ENCODE data around the gene ACTN1.

DNA sequence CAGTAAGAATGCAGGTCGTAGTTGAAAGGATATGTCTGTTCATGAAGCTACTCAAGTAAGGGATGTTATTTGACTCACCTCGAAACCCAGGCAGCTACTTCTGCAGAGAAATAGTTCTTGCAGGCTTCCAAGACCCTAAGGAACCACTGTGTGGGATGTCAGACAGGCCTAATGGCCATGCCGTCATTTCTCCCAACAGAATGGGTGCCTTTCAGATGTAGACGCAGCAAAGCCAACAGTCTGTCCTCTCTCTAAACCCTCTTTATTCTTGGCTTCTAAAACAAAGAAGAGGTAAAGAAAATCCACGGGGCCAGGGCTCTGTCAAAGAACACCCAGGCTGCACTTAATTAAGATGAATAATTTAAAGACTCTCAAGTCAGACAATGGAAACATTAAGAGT lies 19.0 kb upstream of the ACTN1 start:
- TF ChIP-seq, protein P1, sequence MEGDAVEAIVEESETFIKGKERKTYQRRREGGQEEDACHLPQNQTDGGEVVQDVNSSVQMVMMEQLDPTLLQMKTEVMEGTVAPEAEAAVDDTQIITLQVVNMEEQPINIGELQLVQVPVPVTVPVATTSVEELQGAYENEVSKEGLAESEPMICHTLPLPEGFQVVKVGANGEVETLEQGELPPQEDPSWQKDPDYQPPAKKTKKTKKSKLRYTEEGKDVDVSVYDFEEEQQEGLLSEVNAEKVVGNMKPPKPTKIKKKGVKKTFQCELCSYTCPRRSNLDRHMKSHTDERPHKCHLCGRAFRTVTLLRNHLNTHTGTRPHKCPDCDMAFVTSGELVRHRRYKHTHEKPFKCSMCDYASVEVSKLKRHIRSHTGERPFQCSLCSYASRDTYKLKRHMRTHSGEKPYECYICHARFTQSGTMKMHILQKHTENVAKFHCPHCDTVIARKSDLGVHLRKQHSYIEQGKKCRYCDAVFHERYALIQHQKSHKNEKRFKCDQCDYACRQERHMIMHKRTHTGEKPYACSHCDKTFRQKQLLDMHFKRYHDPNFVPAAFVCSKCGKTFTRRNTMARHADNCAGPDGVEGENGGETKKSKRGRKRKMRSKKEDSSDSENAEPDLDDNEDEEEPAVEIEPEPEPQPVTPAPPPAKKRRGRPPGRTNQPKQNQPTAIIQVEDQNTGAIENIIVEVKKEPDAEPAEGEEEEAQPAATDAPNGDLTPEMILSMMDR (IDR thresholded peaks at IDR 0.05 in 4 of 5, conservative IDR thresholded peaks at IDR 0.05 in 1 of 5) = no peak
- TF ChIP-seq POLR2A (IDR thresholded peaks at IDR 0.05) = no peak
